Stimulated activated memory B cell treated with anti-CD40 and anti-IgM and Interleukin-4, amounts not matched to agents 10 μg/mL and 1 μg/mL and 100 μg/mL, for 72 hours (primary cell): Measurements from ENCODE around the gene GLIS1.

ENCODE experiments used
- ATAC-seq: fragments of 150-1000 bp; cut with Tn5 transposase; 2 replicates; pipeline ENCODE4 v1.10.0; 2021
- H3K27ac Mint-ChIP-seq: one replicate; pipeline ENCODE4 v1.8.0; 2022; ENCODE audit warnings: mild to moderate bottlenecking, mixed read lengths
- H3K27me3 Mint-ChIP-seq: one replicate; pipeline ENCODE4 v1.8.0; 2022; ENCODE audit warnings: mixed read lengths
- H3K36me3 Mint-ChIP-seq: one replicate; pipeline ENCODE4 v1.8.0; 2022; ENCODE audit warnings: mixed read lengths
- H3K4me1 Mint-ChIP-seq: one replicate; pipeline ENCODE4 v1.8.0; 2022; ENCODE audit warnings: mixed read lengths
- H3K4me3 Mint-ChIP-seq: one replicate; pipeline ENCODE4 v1.8.0; 2022; ENCODE audit warnings: mild to moderate bottlenecking, moderate library complexity, mixed read lengths
- H3K9me3 Mint-ChIP-seq: one replicate; pipeline ENCODE4 v1.8.0; 2022; ENCODE audit warnings: mixed read lengths

Gene GLIS1

DNA sequence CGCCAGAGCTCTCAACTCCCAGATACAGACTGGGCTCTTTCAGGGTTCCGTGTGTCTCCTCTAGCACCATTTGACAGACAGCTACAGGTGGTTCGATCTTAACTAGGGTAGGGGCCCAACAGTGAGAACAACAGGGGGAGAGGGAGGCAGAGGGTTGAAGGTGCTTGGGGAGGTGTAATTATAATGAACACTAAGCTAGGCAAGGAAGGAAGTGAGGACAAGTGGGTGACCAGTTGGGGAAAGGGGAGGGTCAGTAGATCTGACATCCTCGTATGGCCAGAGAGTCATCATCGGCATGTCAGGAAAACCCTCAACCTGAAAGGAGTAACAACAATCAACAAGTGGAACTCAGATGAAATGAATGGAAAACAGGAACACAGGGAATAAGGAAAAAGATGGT, 22.8 kb downstream of the GLIS1 start:
- Mint-ChIP-seq H3K4me3 (no peak overlapping the region), H3K27ac (no peak overlapping the region), H3K4me1 (no peaks in the 10 kb centered on the region), H3K27me3 (peaks cover 21% of the 10 kb centered on the region), H3K36me3 (no peaks in the 10 kb centered on the region), H3K9me3 (no peaks in the 10 kb centered on the region)
- no peak for ATAC-seq

DNA sequence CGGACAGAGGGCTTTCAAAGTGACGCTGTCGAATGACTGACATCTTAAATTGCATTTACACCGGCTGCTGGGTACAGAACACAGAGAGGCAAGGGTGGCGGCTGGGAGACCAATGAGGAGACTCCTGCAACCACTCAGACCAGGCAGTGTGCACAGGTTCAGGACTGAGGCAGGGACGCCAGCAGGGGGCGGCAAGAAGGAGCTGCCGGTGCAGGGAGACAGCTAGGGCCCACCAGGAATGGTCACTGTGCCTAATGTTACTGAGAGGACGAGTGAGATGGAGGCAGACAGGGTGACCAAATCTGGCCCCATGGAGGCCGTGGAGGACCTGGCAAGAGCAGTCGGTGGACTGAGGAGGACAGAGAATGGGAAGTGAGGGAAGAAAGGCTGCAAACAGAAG, 23.5 kb downstream of the GLIS1 start:
- Mint-ChIP-seq H3K27me3 (peaks cover 21% of the 10 kb centered on the region), H3K4me3 (no peak overlapping the region)

DNA sequence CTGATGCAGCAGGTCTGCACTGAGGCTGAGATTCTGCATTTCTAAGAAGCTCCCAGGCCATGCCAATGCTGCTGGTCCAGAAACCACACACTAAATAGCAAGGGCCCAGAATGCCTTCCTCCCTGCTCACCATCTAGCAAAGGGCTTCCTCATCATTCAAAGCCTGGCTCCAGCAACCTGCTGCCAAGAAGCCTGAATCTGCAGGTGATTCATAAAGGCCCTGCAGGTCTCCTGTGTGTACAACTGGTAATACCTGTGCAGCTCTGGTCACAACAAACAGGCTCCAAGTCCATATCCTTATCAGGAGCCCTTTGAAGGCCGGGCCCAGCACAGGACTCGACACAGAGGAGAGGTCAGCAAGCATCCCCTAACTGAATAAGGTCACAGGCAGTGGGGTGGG, 26.7 kb downstream of the GLIS1 start:
- ATAC-seq, result no peak
- no peak overlapping the region for H3K4me3 Mint-ChIP-seq
- H3K27ac Mint-ChIP-seq, result no peak overlapping the region
- no peaks in the 10 kb centered on the region for H3K36me3 Mint-ChIP-seq
- H3K9me3 Mint-ChIP-seq, result no peaks in the 10 kb centered on the region
- peaks cover 10% of the 10 kb centered on the region for H3K27me3 Mint-ChIP-seq
- no peaks in the 10 kb centered on the region for H3K4me1 Mint-ChIP-seq

More for the DNA sequence above, 23.5 kb downstream of the GLIS1 start:
- ATAC-seq, result no peak
- Mint-ChIP-seq H3K9me3 (no peaks in the 10 kb centered on the region), H3K36me3 (no peaks in the 10 kb centered on the region), H3K4me1 (no peaks in the 10 kb centered on the region), H3K27ac (no peak overlapping the region)

DNA sequence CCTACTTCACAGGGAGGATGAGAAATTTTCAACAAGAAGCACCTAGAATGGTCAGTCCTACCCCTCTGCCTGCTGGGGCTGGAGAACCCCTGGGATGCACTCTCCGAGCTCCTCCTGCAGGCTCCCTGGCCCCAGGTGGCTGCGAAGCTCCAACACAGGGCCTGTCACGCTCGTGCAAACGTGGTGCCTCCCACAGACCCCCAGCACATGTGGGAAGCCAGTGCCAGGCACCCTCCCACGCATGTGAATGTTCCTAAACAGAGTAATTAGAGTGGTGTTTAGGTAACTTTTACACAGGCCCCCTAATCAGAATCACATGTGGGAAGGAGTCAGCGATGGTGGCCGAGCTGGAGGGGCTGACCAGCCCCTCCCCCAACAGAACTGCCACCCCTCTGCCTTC, 28.4 kb downstream of the GLIS1 start:
- H3K4me1 Mint-ChIP-seq, result no peaks in the 10 kb centered on the region
- no peaks in the 10 kb centered on the region for H3K36me3 Mint-ChIP-seq
- no peak overlapping the region for H3K4me3 Mint-ChIP-seq
- no peaks in the 10 kb centered on the region for H3K9me3 Mint-ChIP-seq
- H3K27ac Mint-ChIP-seq, result no peak overlapping the region
- no peak for ATAC-seq
- peaks cover 13% of the 10 kb centered on the region for H3K27me3 Mint-ChIP-seq

GRCh38 chr1:53708687-53709086, 30.3 kb downstream of the GLIS1 start:
- Mint-ChIP-seq H3K27ac (no peak overlapping the region), H3K4me3 (no peak overlapping the region), H3K27me3 (peaks cover 19% of the 10 kb centered on the region), H3K9me3 (no peaks in the 10 kb centered on the region), H3K4me1 (no peaks in the 10 kb centered on the region), H3K36me3 (no peaks in the 10 kb centered on the region)
- no peak for ATAC-seq

DNA sequence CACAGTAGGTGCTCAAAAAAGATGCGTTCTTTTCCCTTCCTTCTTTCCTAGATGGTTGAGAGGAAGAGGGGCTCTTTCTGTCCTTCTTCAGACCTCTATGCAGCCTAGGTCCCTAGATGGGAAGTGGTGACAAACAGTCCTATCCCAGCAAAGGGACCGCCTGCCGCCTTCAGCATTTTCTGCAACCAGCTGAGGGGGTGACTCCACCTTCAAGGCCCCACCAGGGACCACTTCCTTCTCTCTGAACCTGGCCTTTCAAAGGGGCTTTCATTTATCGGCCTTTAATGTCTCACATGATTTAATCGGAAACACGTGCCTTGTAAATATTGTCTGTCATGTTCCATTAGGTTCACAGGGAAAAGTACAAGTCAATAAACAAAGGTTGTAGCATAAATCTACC, 32.6 kb downstream of the GLIS1 start:
- Mint-ChIP-seq H3K9me3 (no peaks in the 10 kb centered on the region), H3K36me3 (no peaks in the 10 kb centered on the region), H3K27me3 (peaks cover 18% of the 10 kb centered on the region), H3K27ac (no peak overlapping the region), H3K4me3 (no peak overlapping the region), H3K4me1 (no peaks in the 10 kb centered on the region)
- ATAC-seq, result no peak

DNA sequence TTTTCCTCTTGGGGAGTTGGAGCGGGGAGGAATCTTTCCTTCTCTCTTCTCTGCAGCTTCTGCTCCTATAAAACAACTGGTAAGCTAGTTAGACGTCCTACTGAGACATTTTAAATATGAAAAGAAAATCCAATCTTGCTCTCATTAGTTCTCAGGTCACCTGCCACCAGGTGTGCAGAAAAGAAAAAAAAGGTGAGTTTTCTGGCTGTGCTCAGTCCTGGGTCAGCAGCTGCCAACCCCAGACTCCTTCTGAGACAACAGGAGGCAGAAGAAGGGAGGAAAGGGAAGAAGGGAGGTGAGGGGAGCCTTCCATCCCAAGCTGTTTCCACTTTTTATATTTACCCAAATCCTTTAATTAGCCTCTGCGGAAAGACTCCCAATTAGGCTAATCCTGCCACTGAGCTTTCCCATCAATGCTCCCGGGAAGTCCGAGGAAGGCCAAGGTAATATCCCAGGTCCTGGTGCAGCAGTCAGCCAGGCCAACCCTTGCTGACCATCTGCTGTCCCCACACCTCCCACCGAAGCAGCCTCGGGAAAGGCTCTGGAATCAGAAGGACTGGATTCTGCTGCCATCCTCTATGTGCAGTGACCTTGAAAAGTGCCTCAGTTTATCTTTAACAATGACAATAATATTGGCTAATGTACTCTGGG, 33.4 kb downstream of the GLIS1 start:
- Mint-ChIP-seq H3K36me3 (no peaks in the 10 kb centered on the region), H3K9me3 (no peaks in the 10 kb centered on the region), H3K4me3 (no peak overlapping the region), H3K4me1 (no peaks in the 10 kb centered on the region), H3K27ac (no peak overlapping the region), H3K27me3 (peaks cover 18% of the 10 kb centered on the region)
- no peak for ATAC-seq

- Mint-ChIP-seq H3K9me3 (no peaks in the 10 kb centered on the region), H3K4me3 (no peak overlapping the region), H3K4me1 (no peaks in the 10 kb centered on the region), H3K36me3 (no peaks in the 10 kb centered on the region), H3K27ac (no peak overlapping the region), H3K27me3 (peaks cover 18% of the 10 kb centered on the region)
- ATAC-seq, result no peak
Observed at GRCh38 chr1:53704804-53705445, 34.0 kb downstream of the GLIS1 start.

DNA sequence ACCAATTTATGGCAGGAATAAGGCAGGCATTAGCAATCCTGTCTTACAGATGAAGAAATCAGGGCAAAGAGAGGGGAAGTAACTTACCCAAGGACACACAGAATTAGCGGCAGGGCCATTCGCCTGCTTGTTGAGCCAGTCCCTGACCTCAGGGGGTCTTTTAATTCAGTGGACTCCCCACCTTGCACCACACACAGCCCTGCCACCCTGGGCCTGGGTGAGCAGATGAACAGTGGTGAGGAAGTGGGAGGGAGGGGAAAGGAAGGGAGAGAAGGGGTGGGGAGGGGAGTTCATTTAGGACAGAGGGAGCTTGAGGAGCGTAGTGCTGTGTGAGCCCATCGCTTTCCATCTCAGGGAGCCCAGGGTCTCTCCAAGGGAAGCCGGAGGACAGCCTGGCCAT, 34.7 kb downstream of the GLIS1 start:
- no peaks in the 10 kb centered on the region for H3K4me1 Mint-ChIP-seq
- H3K4me3 Mint-ChIP-seq, result no peak overlapping the region
- no peak overlapping the region for H3K27ac Mint-ChIP-seq
- peaks cover 18% of the 10 kb centered on the region for H3K27me3 Mint-ChIP-seq
- no peaks in the 10 kb centered on the region for H3K9me3 Mint-ChIP-seq
- no peaks in the 10 kb centered on the region for H3K36me3 Mint-ChIP-seq
- ATAC-seq, result no peak

- no peaks in the 10 kb centered on the region for H3K36me3 Mint-ChIP-seq
- H3K9me3 Mint-ChIP-seq, result no peaks in the 10 kb centered on the region
- no peak overlapping the region for H3K27ac Mint-ChIP-seq
- no peak for ATAC-seq
- H3K4me3 Mint-ChIP-seq, result no peak overlapping the region
- peaks cover 18% of the 10 kb centered on the region for H3K27me3 Mint-ChIP-seq
- no peaks in the 10 kb centered on the region for H3K4me1 Mint-ChIP-seq
Observed at GRCh38 chr1:53703174-53703573, 35.8 kb downstream of the GLIS1 start.

DNA sequence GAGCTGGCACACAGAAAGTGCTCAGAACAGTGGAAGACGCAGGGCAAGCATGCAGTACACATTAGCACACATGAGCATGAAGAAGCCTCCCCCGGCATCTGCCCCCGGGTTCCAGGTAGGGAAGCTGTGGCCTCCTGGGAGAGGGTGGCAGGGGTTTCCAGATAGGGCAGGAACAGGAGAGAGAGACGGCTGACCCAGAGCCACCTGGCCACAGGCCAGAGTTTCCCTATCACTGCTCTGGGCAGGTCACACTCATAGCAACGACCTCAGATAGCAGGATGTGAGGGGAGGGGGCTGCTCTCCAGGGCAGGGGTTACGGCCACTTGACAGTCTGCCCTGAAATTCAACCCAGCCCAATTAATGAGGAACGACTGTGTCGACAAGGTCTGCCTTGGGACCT, 36.6 kb downstream of the GLIS1 start:
- Mint-ChIP-seq H3K27me3 (peaks cover 18% of the 10 kb centered on the region), H3K27ac (no peak overlapping the region), H3K4me1 (no peaks in the 10 kb centered on the region), H3K9me3 (no peaks in the 10 kb centered on the region), H3K4me3 (no peak overlapping the region), H3K36me3 (no peaks in the 10 kb centered on the region)
- no peak for ATAC-seq

DNA sequence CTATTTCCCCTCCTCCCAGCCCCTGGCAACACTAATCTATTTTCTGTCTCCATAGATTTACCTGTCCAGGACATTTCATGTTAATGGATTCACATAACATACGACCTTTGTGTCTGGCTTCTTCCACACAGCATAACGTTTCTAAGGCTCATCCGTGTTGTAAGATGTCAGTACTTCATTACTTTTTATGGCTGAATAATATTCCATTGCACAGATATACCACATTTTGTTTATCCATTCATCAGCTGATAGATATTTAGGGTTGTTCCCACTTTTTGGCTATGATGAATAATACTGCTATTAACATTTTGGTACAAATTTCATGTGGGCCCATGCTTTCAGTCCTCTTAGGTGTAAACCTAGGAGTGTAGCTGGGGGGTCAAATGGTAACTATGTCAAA, 38.2 kb downstream of the GLIS1 start:
- Mint-ChIP-seq H3K4me3 (no peak overlapping the region), H3K27me3 (peaks cover 27% of the 10 kb centered on the region), H3K36me3 (no peaks in the 10 kb centered on the region), H3K4me1 (no peaks in the 10 kb centered on the region), H3K9me3 (no peaks in the 10 kb centered on the region), H3K27ac (no peak overlapping the region)
- no peak for ATAC-seq

GRCh38 chr1:53699981-53700380, 39.0 kb downstream of the GLIS1 start:
- Mint-ChIP-seq H3K27ac (no peak overlapping the region), H3K4me1 (no peaks in the 10 kb centered on the region), H3K4me3 (no peak overlapping the region), H3K9me3 (no peaks in the 10 kb centered on the region), H3K36me3 (no peaks in the 10 kb centered on the region), H3K27me3 (peaks cover 19% of the 10 kb centered on the region)
- ATAC-seq, result no peak

DNA sequence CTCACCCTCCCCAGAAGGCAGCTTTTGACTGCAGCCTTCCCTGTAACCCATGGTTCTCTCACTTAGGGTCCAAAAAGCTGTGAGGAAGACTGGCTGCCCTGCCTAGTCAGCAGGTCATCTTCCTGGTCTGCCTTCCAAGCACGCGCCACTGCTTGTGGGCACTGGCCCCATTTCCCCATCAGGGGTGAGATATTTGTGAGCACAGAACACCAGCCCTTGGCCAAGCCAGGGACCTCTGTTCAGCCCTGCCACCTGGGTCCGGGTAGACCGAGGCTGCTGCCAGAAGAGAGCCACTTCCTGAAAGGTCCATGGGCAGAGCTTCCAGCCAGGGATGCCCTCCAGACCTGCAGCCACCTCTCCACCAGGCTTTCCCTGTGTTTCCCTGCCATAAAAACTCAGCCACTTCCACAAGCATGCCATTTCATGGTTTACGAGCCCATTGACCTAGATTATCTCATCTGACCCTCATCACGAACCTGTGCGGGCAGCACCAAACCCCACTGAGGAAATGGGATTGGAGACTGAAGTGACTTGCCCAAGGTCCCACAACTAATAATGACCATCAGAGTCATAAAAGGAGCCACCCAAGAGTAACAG, 40.5 kb downstream of the GLIS1 start:
- Mint-ChIP-seq H3K4me3 (no peak overlapping the region), H3K27me3 (peaks cover 22% of the 10 kb centered on the region), H3K27ac (no peak overlapping the region), H3K4me1 (no peaks in the 10 kb centered on the region), H3K9me3 (no peaks in the 10 kb centered on the region), H3K36me3 (no peaks in the 10 kb centered on the region)
- ATAC-seq, result no peak

DNA sequence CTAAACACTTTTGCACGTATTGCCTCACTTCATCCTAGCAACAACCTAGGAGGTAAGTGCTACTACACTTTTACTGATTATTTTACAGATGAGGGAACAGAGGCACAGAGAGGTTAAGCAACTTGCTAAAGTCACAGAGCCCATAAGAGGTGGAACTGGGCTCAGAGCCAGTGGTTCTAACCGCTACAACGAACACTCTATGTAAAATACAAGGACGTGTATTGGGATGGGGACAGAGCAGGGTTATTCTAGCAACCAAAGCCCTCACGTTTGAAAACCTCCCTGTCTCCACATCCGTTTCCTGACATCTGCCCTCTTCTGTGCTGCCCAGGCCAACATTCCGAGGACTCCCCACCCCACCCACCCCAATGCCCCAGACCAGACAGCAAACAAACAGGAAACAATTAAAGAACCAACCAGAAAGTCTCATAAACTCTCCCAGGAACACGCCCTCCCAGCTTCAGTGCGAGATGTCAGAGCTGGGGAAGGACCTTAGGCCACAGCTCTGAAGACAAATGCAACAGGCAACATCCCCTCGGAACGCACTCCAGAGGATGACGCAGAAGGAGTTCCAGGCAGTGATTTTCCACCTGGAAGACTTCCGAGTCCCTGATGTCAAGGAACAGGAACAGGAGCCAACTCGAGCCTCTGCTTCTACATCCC, 41.1 kb downstream of the GLIS1 start:
- no peaks in the 10 kb centered on the region for H3K36me3 Mint-ChIP-seq
- ATAC-seq, result no peak
- H3K4me3 Mint-ChIP-seq, result no peak overlapping the region
- H3K27ac Mint-ChIP-seq, result no peak overlapping the region
- peaks cover 25% of the 10 kb centered on the region for H3K27me3 Mint-ChIP-seq
- no peaks in the 10 kb centered on the region for H3K9me3 Mint-ChIP-seq
- no peaks in the 10 kb centered on the region for H3K4me1 Mint-ChIP-seq

GRCh38 chr1:53696990-53697389, 42.0 kb downstream of the GLIS1 start:
- no peaks in the 10 kb centered on the region for H3K9me3 Mint-ChIP-seq
- peaks cover 25% of the 10 kb centered on the region for H3K27me3 Mint-ChIP-seq
- no peaks in the 10 kb centered on the region for H3K4me1 Mint-ChIP-seq
- no peaks in the 10 kb centered on the region for H3K36me3 Mint-ChIP-seq
- ATAC-seq, result no peak
- H3K4me3 Mint-ChIP-seq, result no peak overlapping the region
- H3K27ac Mint-ChIP-seq, result no peak overlapping the region
